K562 (cell line): ENCODE data around the gene EBI3. TPM values are rescaled to one million over a fixed set of nuclear protein-coding genes. Genes with fewer than 3 reads are reported as not detected.

Experiments
- CBFA2T3 ChIP-seq: fragments of 450-650 bp; IDR thresholded peaks from 2 replicates; pipeline ENCODE4 v1.6.1; 2017
- CBX1 ChIP-seq: sonication (generic); IDR thresholded peaks from 2 replicates; pipeline ENCODE4 v1.6.1; 2016; ENCODE audit warnings: antibody characterized with exemption, low read depth, mild to moderate bottlenecking
- ELF2 ChIP-seq: fragments of 250-450 bp; sonication (Bioruptor Pico); IDR thresholded peaks from 2 replicates; pipeline ENCODE4 v1.5.0; 2021; ENCODE audit warnings: mild to moderate bottlenecking
- HLTF ChIP-seq: fragments of 450-650 bp; IDR thresholded peaks from 2 replicates; pipeline ENCODE4 v1.6.1; 2016
- MAZ ChIP-seq, 2 experiments: fragments of 450-650 bp in 1 of 2; sonication (generic) in 1 of 2; formaldehyde crosslinking; IDR thresholded peaks in 1 of 2; conservative IDR thresholded peaks in 1 of 2; 2 replicates each; pipeline versions ENCODE4 v1.4.0 to v1.5.0; 2020; ENCODE audit warnings: mild to moderate bottlenecking in 1 of 2, missing genetic modification reagents in 1 of 2
- NCOA4 ChIP-seq: fragments of 450-650 bp; IDR thresholded peaks from 2 replicates; pipeline ENCODE4 v1.6.1; 2018; ENCODE audit warnings: mild to moderate bottlenecking; ENCODE audit not compliant: partially characterized antibody
- SIX5 ChIP-seq, 2 experiments: IDR thresholded peaks; 2 replicates each; pipeline ENCODE4 v1.6.1; 2011; ENCODE audit warnings: low read length in 2 of 2, borderline replicate concordance in 1 of 2, low read depth in 1 of 2, mild to moderate bottlenecking in 1 of 2, moderate library complexity in 1 of 2; ENCODE audit not compliant: insufficient read depth in 1 of 2
- SMAD1 ChIP-seq: fragments of 150-350 bp; IDR thresholded peaks from 2 replicates; pipeline ENCODE4 v1.6.1; 2014; ENCODE audit warnings: low read length, low read depth; ENCODE audit not compliant: partially characterized antibody
- SMAD4 ChIP-seq: fragments of 250-450 bp; sonication (Bioruptor Pico); conservative IDR thresholded peaks from 2 replicates; pipeline ENCODE4 v1.8.0; 2021; ENCODE audit warnings: inconsistent platforms, mild to moderate bottlenecking, moderate library complexity
- SMARCB1 ChIP-seq: IDR thresholded peaks from 2 replicates; pipeline ENCODE4 v1.6.1; 2011; ENCODE audit warnings: improper control_type of control experiment, low read depth; ENCODE audit not compliant: insufficient read length
- SUPT5H ChIP-seq: fragments of 450-650 bp; IDR thresholded peaks from 2 replicates; pipeline ENCODE4 v1.6.1; 2016
- ZBTB2 ChIP-seq: fragments of 450-650 bp; IDR thresholded peaks from 2 replicates; pipeline ENCODE4 v1.6.1; 2016; ENCODE audit warnings: antibody characterized with exemption
- ZKSCAN1 ChIP-seq: fragments of 150-350 bp; IDR thresholded peaks from 2 replicates; pipeline ENCODE4 v1.6.1; 2016; ENCODE audit warnings: low read depth, low read length
- ZKSCAN8 ChIP-seq: fragments of 200-800 bp; sonication (Bioruptor generic); IDR thresholded peaks from 2 replicates; pipeline ENCODE4 v1.6.1; 2016; ENCODE audit warnings: missing genetic modification characterization, missing compliant biosample characterization
- ZNF354B ChIP-seq: fragments of 250-450 bp; sonication (Bioruptor Pico); IDR thresholded peaks from 2 replicates; pipeline ENCODE4 v1.4.0; 2020
- polyA plus RNA-seq, 8 experiments: library from polyadenylated mRNA; depleted of rRNA in 4 of 8; stranded (reverse) in 5 of 8; unstranded in 3 of 8; fragments of >200 nt; fragmentation: Nextera tagmentation in 2 of 8; fragmentation: Illumina TruSeq in 1 of 8; extraction: Ambion mirVana in 2 of 8; extraction: Trizol in 1 of 8; gene quantifications; 2 replicates each; pipeline versions ENCODE4 v1.2.1 to v1.2.3, GENCODE V29; 2011 to 2014; ENCODE audit warnings: inconsistent platforms in 1 of 8, missing spikeins in 1 of 8
- total RNA-seq, 7 experiments: library from RNA; depleted of rRNA in 6 of 7; stranded (reverse); fragments of >200 nt in 6 of 7; fragmentation: Illumina TruSeq in 2 of 7; extraction: Trizol in 2 of 7; gene quantifications; 2 replicates each; pipeline versions ENCODE4 v1.2.1 to v1.2.3, GENCODE V29; 2011 to 2021; ENCODE audit warnings: low replicate concordance in 1 of 7
- TF ChIP-seq, protein P1 (sequence below): conservative IDR thresholded peaks from 2 replicates; pipeline ENCODE4 v1.6.1; 2011; ENCODE audit warnings: low read depth, mild to moderate bottlenecking, low read length; ENCODE audit not compliant: control insufficient read depth
- TF ChIP-seq, protein P2 (sequence below): fragments of 250-450 bp; sonication (Bioruptor Pico); IDR thresholded peaks from 2 replicates; pipeline ENCODE4 v1.4.0; 2020
- TF ChIP-seq, protein P3 (sequence below): fragments of 250-450 bp; sonication (Bioruptor Pico); IDR thresholded peaks from 2 replicates; pipeline ENCODE4 v1.4.0; 2020

EBI3 gene
- total and polyA plus RNA-seq, 9 of the 15 experiments (the other 6 are each of a cell fraction or from before 2014, with no cell fraction given) = 0.08 to 0.35 (median 0.22) TPM; not detected in 6

DNA sequence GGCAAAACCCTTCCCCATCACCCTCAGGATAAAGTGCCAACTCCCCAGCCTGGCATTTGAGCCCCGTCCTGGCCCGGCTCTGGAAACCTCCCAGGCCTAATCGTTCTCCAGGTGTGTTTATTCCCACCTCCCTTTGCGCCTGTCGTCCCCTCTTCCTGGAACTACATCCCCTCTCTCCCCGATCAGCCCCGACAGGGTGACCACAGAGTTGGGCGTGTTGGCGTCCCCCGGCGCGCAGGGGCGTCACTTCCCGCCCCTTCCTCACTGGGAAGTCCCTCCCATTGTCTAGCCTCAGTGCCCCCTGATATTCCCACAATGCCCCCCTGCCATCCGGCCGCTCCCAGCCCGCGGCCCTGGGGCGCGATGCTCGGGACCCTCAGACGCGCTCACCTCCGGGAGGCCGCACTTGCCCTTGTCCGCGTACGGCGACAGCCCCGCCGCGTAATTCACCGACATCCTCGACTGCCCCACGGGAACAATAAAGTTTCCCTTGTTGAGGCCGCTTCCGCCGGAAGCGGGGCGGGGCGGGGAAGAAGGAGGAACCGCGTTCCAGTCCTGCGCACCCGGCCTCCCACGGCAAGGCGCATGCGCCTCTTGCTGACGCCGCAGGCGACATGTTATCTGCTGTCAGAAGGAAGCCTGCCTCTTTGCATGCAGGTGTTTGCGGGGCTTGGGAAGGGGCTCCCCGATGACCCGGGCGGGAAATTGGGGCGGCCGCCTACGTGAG, 47.1 kb upstream of the EBI3 start, which contains the start of the genes ANKRD24 and SIRT6 (continued):
- TF ChIP-seq ZKSCAN1 (peak; percentile 97), ZNF354B (CRISPR knock-in tag) (no peak), SMARCB1 (no peak), SMAD4 (CRISPR knock-in tag) (peak; percentile 64; the same call in 1 of the 2 replicates), SMAD1 (peak; percentile 53), HLTF (0 out of 2 replicates have a peak, but pooled peaks have one; percentile 16), CBX1 (0 out of 2 replicates have a peak, but pooled peaks have one; percentile 44), SIX5 (IDR thresholded peaks at IDR 0.05; ENCODE audit: borderline replicate concordance in 1 of 2, insufficient read depth in 1 of 2, low read depth in 1 of 2, low read length in 2 of 2) (peak in 1 of 2 experiments; percentile 26; a peak in 2 of 4 replicates), SUPT5H (peak; percentile 57; the same call in 1 of the 2 replicates), ZKSCAN8 (CRISPR knock-in tag) (no peak), ZBTB2 (peak; percentile 94), CBFA2T3 (no peak), NCOA4 (no peak), MAZ (CRISPR knock-in tag; conservative IDR thresholded peaks at IDR 0.05 in 1 of 2, IDR thresholded peaks at IDR 0.05 in 1 of 2) (peak; percentile 98 to 100), ELF2 (CRISPR knock-in tag) (no peak; the same call in 1 of the 2 replicates)
- TF ChIP-seq, protein P1, sequence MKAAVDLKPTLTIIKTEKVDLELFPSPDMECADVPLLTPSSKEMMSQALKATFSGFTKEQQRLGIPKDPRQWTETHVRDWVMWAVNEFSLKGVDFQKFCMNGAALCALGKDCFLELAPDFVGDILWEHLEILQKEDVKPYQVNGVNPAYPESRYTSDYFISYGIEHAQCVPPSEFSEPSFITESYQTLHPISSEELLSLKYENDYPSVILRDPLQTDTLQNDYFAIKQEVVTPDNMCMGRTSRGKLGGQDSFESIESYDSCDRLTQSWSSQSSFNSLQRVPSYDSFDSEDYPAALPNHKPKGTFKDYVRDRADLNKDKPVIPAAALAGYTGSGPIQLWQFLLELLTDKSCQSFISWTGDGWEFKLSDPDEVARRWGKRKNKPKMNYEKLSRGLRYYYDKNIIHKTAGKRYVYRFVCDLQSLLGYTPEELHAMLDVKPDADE = peak; percentile 97
- TF ChIP-seq, protein P2, sequence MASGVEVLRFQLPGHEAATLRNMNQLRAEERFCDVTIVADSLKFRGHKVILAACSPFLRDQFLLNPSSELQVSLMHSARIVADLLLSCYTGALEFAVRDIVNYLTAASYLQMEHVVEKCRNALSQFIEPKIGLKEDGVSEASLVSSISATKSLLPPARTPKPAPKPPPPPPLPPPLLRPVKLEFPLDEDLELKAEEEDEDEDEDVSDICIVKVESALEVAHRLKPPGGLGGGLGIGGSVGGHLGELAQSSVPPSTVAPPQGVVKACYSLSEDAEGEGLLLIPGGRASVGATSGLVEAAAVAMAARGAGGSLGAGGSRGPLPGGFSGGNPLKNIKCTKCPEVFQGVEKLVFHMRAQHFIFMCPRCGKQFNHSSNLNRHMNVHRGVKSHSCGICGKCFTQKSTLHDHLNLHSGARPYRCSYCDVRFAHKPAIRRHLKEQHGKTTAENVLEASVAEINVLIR (CRISPR knock-in tag) = no peak
- TF ChIP-seq, protein P3, sequence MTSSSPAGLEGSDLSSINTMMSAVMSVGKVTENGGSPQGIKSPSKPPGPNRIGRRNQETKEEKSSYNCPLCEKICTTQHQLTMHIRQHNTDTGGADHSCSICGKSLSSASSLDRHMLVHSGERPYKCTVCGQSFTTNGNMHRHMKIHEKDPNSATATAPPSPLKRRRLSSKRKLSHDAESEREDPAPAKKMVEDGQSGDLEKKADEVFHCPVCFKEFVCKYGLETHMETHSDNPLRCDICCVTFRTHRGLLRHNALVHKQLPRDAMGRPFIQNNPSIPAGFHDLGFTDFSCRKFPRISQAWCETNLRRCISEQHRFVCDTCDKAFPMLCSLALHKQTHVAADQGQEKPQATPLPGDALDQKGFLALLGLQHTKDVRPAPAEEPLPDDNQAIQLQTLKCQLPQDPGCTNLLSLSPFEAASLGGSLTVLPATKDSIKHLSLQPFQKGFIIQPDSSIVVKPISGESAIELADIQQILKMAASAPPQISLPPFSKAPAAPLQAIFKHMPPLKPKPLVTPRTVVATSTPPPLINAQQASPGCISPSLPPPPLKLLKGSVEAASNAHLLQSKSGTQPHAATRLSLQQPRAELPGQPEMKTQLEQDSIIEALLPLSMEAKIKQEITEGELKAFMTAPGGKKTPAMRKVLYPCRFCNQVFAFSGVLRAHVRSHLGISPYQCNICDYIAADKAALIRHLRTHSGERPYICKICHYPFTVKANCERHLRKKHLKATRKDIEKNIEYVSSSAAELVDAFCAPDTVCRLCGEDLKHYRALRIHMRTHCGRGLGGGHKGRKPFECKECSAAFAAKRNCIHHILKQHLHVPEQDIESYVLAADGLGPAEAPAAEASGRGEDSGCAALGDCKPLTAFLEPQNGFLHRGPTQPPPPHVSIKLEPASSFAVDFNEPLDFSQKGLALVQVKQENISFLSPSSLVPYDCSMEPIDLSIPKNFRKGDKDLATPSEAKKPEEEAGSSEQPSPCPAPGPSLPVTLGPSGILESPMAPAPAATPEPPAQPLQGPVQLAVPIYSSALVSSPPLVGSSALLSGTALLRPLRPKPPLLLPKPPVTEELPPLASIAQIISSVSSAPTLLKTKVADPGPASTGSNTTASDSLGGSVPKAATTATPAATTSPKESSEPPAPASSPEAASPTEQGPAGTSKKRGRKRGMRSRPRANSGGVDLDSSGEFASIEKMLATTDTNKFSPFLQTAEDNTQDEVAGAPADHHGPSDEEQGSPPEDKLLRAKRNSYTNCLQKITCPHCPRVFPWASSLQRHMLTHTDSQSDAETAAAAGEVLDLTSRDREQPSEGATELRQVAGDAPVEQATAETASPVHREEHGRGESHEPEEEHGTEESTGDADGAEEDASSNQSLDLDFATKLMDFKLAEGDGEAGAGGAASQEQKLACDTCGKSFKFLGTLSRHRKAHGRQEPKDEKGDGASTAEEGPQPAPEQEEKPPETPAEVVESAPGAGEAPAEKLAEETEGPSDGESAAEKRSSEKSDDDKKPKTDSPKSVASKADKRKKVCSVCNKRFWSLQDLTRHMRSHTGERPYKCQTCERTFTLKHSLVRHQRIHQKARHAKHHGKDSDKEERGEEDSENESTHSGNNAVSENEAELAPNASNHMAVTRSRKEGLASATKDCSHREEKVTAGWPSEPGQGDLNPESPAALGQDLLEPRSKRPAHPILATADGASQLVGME (CRISPR knock-in tag) = no peak
